Aorta (tissue), 5 donors: ENCODE measurements around the gene ZMAT2. TPM values are rescaled to one million over a fixed set of nuclear protein-coding genes. Genes with fewer than 3 reads are reported as not detected.
"Not testable (repeated sequence)": the region's sequence is repeated elsewhere in the genome, so short reads cannot be mapped to it uniquely, and the experiment has no call there.

Experiments
- ATAC-seq: fragments of 200-7000 bp; cut with Tn5 transposase; one replicate; pipeline ENCODE4 v1.9.1; 2022; ENCODE audit warnings: moderate library complexity; ENCODE audit not compliant: low FRiP score
- DNase-seq, 2 donors: peaks; one replicate each; pipeline ENCODE4 v3.0.0-alpha.2; 2020
- H3K27ac ChIP-seq, 2 donors: one replicate each; pipeline ENCODE4 v1.5.1; 2013; ENCODE audit warnings: low read length in 2 of 2, mild to moderate bottlenecking in 2 of 2, moderate library complexity in 2 of 2, control low read depth in 1 of 2, inconsistent platforms in 1 of 2, low read depth in 1 of 2
- H3K27me3 ChIP-seq, 2 donors: one replicate each; pipeline ENCODE4 v1.6.1; 2013; ENCODE audit warnings: control low read depth in 1 of 2, low read length in 1 of 2, mild to moderate bottlenecking in 1 of 2, moderate library complexity in 1 of 2; ENCODE audit not compliant: insufficient read depth in 2 of 2, control insufficient read depth in 1 of 2
- H3K36me3 ChIP-seq, 2 donors: one replicate each; pipeline ENCODE4 v1.6.1; 2013; ENCODE audit warnings: control low read depth in 1 of 2, low read length in 1 of 2, mild to moderate bottlenecking in 1 of 2; ENCODE audit not compliant: insufficient read depth in 2 of 2, control insufficient read depth in 1 of 2
- H3K4me1 ChIP-seq, 2 donors: one replicate each; pipeline ENCODE4 v1.6.1; 2013; ENCODE audit warnings: low read length in 2 of 2, control low read depth in 1 of 2, mild to moderate bottlenecking in 1 of 2, moderate library complexity in 1 of 2; ENCODE audit not compliant: insufficient read depth in 2 of 2, control insufficient read depth in 1 of 2
- H3K4me3 ChIP-seq, 2 donors: one replicate each; pipeline ENCODE4 v1.5.1; 2013; ENCODE audit warnings: low read length in 2 of 2, control low read depth in 1 of 2, mild to moderate bottlenecking in 1 of 2
- H3K9me3 ChIP-seq: one replicate; pipeline ENCODE4 v1.6.1; 2013; ENCODE audit warnings: mild to moderate bottlenecking, low read length; ENCODE audit not compliant: control insufficient read depth
- WGBS, 2 donors: extraction: QIAGEN DNeasy Blood & Tissue Kit; methylation state at CpG; one replicate each; pipeline ENCODE4 v1.1.7; 2013; 5-methylcytosine and 5-hydroxymethylcytosine counted together
- intact Hi-C, 2 donors: fragments of 100-400 bp; cut with DNase I; formaldehyde crosslinking; loops; one replicate each; pipeline versions ENCODE4 v1.14.2 to v1.15.0; 2022
- long read RNA-seq, 2 donors: library from polyadenylated mRNA; unstranded; transcript quantifications; one replicate each; pipeline ENCODE4 v2.0.0, GENCODE V29; 2020 to 2021
- polyA plus RNA-seq, 2 donors: library from polyadenylated mRNA; stranded (reverse); fragments of 200-250 nt; gene quantifications; one replicate each; pipeline ENCODE4 v1.2.3, GENCODE V29; 2013
- total RNA-seq, 2 donors: library from RNA; stranded (reverse); fragmentation: NEBNext Ultra II Directional; extraction: Animal tissue kit (Norgen Biotek cat#: 25700); gene quantifications; one replicate each; pipeline ENCODE4 v1.2.1, GENCODE V29; 2021
- donor health status: healthy with polysubstance abuse.
- donor health status: Bipolar disorder and iron deficiency.
- donor health status: DM: no; HTN: no; CAD: no.
- donor health status: DM: no; HTN: no; CAD: no.
- donor health status: DM: yes; HTN: yes; CAD: no.

ZMAT2 gene
- total RNA-seq (10 to 100 TPM; 39.0 to 41.4 TPM), polyA plus RNA-seq (100 to 1,000 TPM in 1 of 2 donors, 10 to 100 TPM in 1; 70.6 to 143 TPM)
- long read RNA-seq, donor 1, transcript ZMAT2-201 (6 exons, 1,647 nt): major isoform, 34 of 37 reads
- long read RNA-seq, donor 1, partial matches to known transcripts: 1 of 37 reads
- long read RNA-seq, donor 1, other reads (novel, unspliced or antisense): 2 of 37 reads
- long read RNA-seq, donor 2, partial matches to known transcripts: 2 of 8 reads
- long read RNA-seq, donor 2, other reads (novel, unspliced or antisense): 3 of 8 reads

- Histone ChIP-seq H3K36me3 (peaks cover 18 to 21% of the 10 kb centered on the region in 2 donors), H3K9me3 (no peaks in the 10 kb centered on the region), H3K4me1 (no peaks in the 10 kb centered on the region), H3K27ac (peak within 1 kb of the TSS in 1 of 2 donors; percentile 82), H3K4me3 (peak within 1 kb of the TSS; percentile 80 to 96), H3K27me3 (no peaks in the 10 kb centered on the region)
- WGBS, 2 donors: 1% methylated on average over 44 of the region's 44 CpGs
- intact Hi-C loops: loop anchor here in 1 of 2 donors (10.0 kb wide), 2 partner anchors 56 to 136 kb away; partner anchors contain the start of genes APBB3, IK, NDUFA2 and SLC35A4
- ATAC-seq: peak; percentile 98
- peak; percentile 97 for DNase-seq
Observed at GRCh38 chr5:140700177-140701144, at the start of gene ZMAT2. Gene ZMAT2 (plus strand): TSS chr5:140700447. CDS start chr5:140700461, 14 bp downstream.

- Histone ChIP-seq H3K4me1 (no peaks in the 10 kb centered on the region), H3K27me3 (no peaks in the 10 kb centered on the region), H3K27ac (no peak overlapping the region), H3K4me3 (no peak overlapping the region), H3K9me3 (no peaks in the 10 kb centered on the region), H3K36me3 (peaks cover 17 to 19% of the 10 kb centered on the region in 2 donors)
- DNase-seq (no peak), ATAC-seq (no peak)
- intact Hi-C loops: no loop called here
- WGBS, 2 donors: 95 to 97% methylated on average over 17 of the region's 17 CpGs
Observed at GRCh38 chr5:140658870-140659269, 41.4 kb upstream of the ZMAT2 start.

- DNase-seq, H3K4me1 ChIP-seq, H3K27ac ChIP-seq, ATAC-seq, intact Hi-C loops, H3K27me3 ChIP-seq, H3K9me3 ChIP-seq, H3K4me3 ChIP-seq: not testable (repeated sequence)
- 85 to 88% methylated on average over 6 of the region's 6 CpGs for WGBS, 2 donors
- H3K36me3 ChIP-seq: peaks cover 14 to 15% of the 10 kb centered on the region in 2 donors
Observed at GRCh38 chr5:140660371-140660770, 39.9 kb upstream of the ZMAT2 start.

GRCh38 chr5:140664030-140664358, 36.3 kb upstream of the ZMAT2 start:
- intact Hi-C loops: no loop called here
- Histone ChIP-seq H3K27ac (peak overlapping the region in 1 of 2 donors; percentile 91), H3K36me3 (peaks cover 8 to 17% of the 10 kb centered on the region in 2 donors), H3K4me3 (peak overlapping the region; percentile 74 to 78), H3K27me3 (no peaks in the 10 kb centered on the region), H3K4me1 (no peaks in the 10 kb centered on the region), H3K9me3 (no peaks in the 10 kb centered on the region)
- ATAC-seq: no peak
- WGBS, 2 donors: 2 to 3% methylated on average over 18 of the region's 18 CpGs
- DNase-seq: no peak

- Histone ChIP-seq H3K4me3 (peak within 1 kb of the TSS; percentile 74 to 78), H3K27me3 (no peaks in the 10 kb centered on the region), H3K27ac (peak within 1 kb of the TSS; percentile 10 to 91), H3K9me3 (no peaks in the 10 kb centered on the region), H3K4me1 (no peaks in the 10 kb centered on the region), H3K36me3 (peaks cover 8 to 16% of the 10 kb centered on the region in 2 donors)
- intact Hi-C loops: no loop called here
- 0 to 1% methylated on average over 53 to 54 of the region's 54 CpGs for WGBS, 2 donors
- ATAC-seq (peak; percentile 98), DNase-seq (peak; percentile 98 to 99)
Observed at GRCh38 chr5:140664359-140665119, 35.7 kb upstream of the ZMAT2 start, which contains the start of gene WDR55. Gene WDR55 (plus strand): TSS chr5:140664904. CDS start chr5:140664913, 9 bp downstream.

- H3K4me1 ChIP-seq, ATAC-seq, intact Hi-C loops, H3K4me3 ChIP-seq, H3K9me3 ChIP-seq, H3K27me3 ChIP-seq, H3K27ac ChIP-seq, DNase-seq: not testable (repeated sequence)
- peaks cover 0 to 12% of the 10 kb centered on the region in 2 donors for H3K36me3 ChIP-seq
- WGBS, 2 donors: 83 to 94% methylated on average over 4 of the region's 4 CpGs
Observed at GRCh38 chr5:140671035-140671434, 29.2 kb upstream of the ZMAT2 start.

- WGBS, 2 donors: 91 to 95% methylated on average over 4 to 6 of the region's 7 CpGs
- H3K9me3 ChIP-seq: no peaks in the 10 kb centered on the region
- peaks cover 0 to 14% of the 10 kb centered on the region in 2 donors for H3K36me3 ChIP-seq
- H3K27me3 ChIP-seq: no peaks in the 10 kb centered on the region
- no peak overlapping the region for H3K4me3 ChIP-seq
- ATAC-seq (no peak), DNase-seq (no peak)
- no peaks in the 10 kb centered on the region for H3K4me1 ChIP-seq
- H3K27ac ChIP-seq: no peak overlapping the region
- intact Hi-C loops: no loop called here
Observed at GRCh38 chr5:140671472-140672125, 28.6 kb upstream of the ZMAT2 start.
